RPMI8226 (cell line): ENCODE results near the gene MARS1.

Experiments used
- DNase-seq: peaks from one replicate; pipeline ENCODE4 v3.0.0-alpha.2; 2015

Gene MARS1

DNA sequence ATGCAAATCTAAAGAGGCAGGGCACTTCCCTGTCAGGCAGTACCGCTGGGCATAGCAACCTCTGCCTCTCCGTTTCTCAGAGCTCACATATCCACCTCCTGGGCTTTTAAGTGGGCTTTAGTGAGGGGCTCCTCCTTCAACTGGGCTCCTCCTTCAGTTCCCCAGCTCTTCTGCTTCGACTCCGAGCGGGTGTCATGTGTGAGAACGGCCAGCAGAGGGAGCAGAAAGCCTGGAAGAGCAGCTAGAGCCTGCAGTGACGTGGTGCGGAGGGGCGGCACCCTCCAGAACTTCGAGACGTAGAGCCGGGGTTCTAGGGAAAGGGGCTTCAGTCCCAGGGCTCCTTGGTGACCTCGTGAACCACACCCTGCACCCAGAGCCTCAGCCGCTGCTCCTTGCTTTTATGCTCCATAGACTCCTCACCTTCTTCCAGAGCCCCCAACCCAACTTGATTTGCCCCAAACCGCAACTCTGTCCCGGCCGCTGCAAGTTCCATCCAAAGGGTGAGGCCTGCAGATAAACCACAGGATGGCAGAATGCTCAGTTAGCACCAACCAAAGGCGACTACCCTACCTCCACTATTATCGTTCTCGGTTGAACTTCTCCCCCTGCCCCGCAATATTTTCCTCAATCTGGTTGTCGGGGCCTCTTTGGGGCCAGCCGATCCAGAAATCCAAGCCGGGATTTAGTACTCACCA, 28.7 kb upstream of the MARS1 start:
- peak; percentile 93 for DNase-seq

DNA sequence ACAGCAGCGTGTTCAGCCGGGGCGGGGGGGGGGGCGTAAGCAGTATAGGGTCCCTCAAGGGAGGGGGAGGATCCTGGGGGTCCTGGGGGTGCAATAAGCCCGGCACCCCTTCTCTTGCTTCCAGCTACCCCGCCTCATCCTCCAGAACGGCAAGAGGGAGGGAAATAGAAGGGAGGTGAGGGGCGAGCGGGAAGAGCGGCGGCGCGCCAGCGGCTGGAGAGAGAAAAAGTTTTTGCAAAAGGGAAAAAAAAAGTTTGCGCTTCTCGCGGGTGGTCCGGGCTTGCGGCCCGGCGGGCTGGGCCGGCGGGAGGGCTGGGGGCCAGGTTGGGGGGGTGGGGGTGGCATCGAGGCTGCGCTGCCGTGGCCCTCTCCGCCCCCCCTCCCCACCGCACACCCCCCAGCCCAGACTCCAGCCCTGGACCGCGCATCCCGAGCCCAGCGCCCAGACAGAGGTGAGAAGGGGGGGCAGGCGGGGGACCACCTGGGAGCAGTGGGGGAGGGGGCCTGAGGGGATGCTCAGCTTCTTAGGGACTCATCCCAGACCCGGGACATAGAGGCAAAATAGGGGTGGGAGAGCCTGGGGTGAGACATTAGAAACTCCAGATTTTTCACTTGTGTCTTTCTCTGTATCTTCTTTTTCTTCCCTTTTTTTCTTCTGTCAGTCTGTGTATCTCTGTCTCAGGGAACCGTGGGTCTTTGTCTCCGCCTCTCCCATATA, 28.0 kb upstream of the MARS1 start, which contains the start of gene GLI1:
Gene GLI1, plus strand, starts transcription at position 36 of the 718 bp plus-strand sequence. CDS start 3,907 bp downstream, outside the sequence.
- DNase-seq, result no peak

DNA sequence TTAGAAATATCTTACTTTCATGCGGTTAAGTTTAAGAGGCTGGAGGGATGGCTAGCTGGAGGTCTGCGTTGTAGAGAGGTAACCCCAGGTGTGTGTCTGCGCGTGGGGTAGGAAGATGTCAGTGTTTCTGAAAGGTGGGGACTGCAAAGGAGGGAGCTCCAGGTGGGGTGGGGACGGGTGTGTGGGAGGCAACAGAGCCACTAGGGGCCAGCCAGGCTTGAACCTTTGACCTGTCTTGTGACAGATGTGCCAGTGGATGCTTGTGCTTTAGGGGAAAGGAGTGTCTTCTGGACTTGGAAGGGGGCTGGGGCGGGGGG, 27.4 kb upstream of the MARS1 start:
- DNase-seq, result peak; percentile 62

DNA sequence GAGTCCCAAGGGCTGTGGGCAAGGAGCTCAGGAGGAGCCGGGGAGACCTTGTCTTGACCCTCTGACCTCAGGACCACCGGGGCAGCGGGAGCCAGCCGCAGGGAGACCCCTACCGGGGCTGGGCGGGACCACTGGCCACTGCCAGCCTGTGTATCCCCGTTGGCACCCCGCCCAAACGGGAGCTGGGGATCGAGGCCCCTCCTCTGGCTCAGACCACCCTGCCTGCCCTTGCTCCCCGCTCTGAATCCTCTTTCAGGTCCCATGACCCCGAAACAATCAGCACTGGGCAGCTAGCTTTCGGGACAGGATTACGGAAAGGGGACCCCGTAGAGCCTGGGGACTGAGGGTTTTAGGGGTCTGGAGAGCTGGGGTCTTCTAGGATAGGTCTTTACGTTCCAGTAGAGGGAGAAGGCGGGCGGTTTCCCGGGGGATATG, 27.0 kb upstream of the MARS1 start:
- no peak for DNase-seq

GRCh38 chr12:57461276-57461916, 26.5 kb upstream of the MARS1 start:
- DNase-seq, result peak; percentile 28

DNA sequence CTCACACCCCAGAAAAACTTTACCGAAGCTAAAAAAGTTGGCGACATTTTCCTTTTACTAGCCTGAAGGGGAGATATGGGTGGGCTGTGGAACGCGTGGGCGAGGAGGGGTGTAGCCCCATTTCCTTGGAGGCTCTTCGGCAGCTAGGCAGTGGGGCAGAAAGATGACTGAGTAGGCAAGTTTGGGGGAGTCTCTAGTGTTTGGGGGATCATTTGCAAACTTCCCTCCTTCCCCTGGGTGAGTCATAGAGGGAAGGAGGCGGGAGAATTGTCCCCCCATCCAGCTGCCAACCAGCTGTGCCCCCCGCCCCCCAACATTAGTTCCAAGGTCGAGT, 26.0 kb upstream of the MARS1 start:
- no peak for DNase-seq

DNA sequence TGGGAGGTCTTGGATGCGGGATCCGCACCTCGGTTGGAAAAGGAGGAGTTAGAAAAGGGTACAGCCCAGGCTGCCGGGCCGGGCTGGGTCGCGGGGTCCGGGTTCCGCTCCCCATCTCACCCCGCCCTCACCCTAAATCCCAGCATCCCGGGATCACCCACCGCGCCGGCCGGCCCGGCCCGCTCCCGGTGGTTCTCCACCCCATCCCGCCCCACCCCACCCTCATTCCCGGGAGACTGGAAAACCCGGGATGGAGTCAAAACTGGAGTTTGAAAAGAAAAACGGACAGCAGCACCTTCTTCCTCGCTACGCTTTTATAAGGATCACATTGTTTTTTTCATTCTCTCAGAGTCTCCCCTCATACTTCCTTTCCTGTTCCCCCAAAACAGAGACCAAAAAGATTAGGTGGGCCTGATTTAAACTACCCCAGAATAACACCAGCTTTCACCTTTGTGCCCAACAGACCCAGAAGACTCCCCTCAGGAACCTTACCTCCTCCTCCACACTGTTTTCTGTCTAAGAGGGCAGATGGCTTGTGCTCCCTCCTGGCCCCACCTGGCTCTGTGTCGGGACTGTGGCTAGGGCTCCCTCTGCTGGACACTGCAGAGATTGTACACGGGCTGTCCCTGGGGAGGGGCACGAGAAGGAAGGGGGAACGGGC, 25.5 kb upstream of the MARS1 start:
- DNase-seq, result peak; percentile 91

DNA sequence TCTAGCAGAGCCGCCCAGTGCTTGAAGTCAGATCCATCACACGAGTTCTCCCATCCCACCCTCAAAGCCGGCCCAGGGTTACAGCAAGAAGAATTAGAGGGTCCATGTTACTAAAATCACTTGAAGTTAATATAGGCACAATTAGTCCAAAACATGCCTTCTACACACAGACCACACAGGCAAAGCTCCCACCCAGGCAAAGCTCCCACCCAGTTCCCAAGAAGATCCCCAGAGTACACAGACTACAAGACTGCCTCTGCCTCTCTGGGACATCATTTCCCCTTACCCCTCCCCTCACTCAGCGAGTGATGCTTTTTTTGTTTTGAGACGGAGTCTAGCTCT, 25.0 kb upstream of the MARS1 start:
- DNase-seq, result no peak

DNA sequence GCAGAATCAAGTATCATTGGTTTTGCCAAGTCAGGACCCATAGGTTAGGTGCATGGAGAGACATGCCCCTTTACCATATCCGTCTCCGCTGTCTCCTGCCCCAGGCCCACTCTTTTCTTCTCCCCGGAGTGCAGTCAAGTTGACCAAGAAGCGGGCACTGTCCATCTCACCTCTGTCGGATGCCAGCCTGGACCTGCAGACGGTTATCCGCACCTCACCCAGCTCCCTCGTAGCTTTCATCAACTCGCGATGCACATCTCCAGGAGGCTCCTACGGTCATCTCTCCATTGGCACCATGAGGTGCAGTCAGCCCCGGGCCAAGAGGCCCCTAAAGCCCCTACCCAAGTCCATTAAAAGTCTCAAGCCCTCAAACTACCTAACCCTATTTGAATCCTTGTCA, 23.3 kb upstream of the MARS1 start:
- DNase-seq, result no peak

- DNase-seq, result no peak
Measured at GRCh38 chr12:57465030-57465746, 22.7 kb upstream of the MARS1 start.

- DNase-seq, result no peak
Measured at GRCh38 chr12:57465747-57466505, 21.9 kb upstream of the MARS1 start.

GRCh38 chr12:57467212-57467874, 20.5 kb upstream of the MARS1 start:
- DNase-seq, result no peak

- no peak for DNase-seq
Measured at GRCh38 chr12:57467915-57468314, 20.0 kb upstream of the MARS1 start.

DNA sequence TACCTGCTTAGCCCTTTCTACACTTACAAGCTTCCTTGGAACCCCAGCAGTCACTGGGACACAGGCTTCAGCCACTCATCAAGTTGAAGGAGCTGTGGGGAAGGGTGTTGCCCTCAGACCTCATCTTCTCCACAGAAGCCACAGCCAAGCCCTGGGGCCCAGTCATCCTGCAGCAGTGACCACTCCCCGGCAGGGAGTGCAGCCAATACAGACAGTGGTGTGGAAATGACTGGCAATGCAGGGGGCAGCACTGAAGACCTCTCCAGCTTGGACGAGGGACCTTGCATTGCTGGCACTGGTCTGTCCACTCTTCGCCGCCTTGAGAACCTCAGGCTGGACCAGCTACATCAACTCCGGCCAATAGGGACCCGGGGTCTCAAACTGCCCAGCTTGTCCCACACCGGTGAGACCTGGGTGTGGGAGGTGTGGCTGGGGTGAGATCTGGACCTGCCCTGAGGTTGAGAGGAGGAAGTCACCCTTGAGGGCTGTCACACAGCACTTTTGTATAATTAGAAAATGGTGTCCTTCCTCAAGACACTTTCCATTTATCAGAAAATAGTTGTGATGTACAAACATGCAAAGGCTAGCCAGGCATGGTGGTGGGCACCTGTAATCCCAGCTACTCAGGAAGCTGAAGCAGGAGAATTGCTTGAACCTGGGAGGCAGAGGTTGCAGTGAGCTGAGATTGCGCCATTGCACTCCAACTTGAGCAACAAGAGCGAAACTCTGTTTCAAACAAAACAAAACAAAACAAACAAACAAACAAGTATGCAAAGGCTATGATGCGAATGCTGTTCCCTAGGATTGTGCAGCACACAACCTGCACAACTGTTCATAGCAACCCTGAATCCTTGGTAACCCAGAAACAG, 18.3 kb upstream of the MARS1 start:
- DNase-seq, result no peak

- DNase-seq, result no peak
Measured at GRCh38 chr12:57470286-57470969, 17.4 kb upstream of the MARS1 start.

GRCh38 chr12:57470970-57471656, 16.8 kb upstream of the MARS1 start:
- DNase-seq, result no peak

- no peak for DNase-seq
Measured at GRCh38 chr12:57471661-57472060, 16.2 kb upstream of the MARS1 start.

DNA sequence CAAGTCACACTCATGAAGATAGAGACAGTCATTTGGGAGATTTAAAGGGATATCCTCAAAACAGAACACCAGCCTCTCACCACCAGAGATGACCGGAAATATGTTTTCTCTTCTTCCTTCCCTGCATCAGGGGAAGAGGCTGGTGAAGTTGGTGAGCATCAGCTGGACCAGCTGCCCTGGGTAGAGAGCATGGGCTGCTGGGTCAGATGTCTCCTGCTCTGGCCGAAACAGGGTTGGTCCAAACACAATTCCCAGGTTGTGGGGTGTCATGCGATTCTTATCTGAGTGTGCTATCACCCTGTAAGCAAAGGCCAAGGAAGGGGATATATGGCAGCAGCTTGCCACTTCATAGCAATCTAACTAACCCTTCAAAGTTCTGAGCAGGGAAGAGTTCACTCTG, 15.5 kb upstream of the MARS1 start:
- DNase-seq, result no peak

- no peak for DNase-seq
Measured at GRCh38 chr12:57473392-57473791, 14.5 kb upstream of the MARS1 start.

DNA sequence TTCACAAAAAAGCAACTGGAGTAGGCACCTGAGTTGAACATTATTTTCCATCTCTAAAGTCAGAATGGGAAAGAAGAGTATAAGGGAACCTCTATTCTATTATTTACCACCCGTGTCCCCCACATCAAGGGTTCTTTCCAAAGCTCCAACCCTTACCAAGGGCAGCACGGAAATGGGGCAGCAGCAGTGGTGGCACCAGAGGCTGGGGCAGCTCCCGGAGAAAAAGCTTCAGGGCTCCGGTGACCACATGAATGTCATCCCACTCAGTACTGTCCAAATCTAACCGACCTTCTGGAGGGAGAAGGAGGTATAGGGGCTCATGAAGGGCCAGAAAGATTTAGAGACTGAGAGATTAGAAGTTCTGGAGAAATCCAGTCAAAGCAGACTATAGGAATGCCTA, 14.0 kb upstream of the MARS1 start:
- no peak for DNase-seq
